OCI-LY7 (cell line): ENCODE results near the gene ATAD3B.
"Not testable (repeated sequence)": the region's sequence is repeated elsewhere in the genome, so short reads cannot be mapped to it uniquely, and the experiment has no call there.

Experiments used
- EZH2phosphoT487 ChIP-seq: fragments of 200-600 bp; sonication (generic); IDR thresholded peaks from 2 replicates; pipeline ENCODE4 v1.6.1; 2018; ENCODE audit warnings: low read depth, borderline replicate concordance, mild to moderate bottlenecking, mixed run types, antibody characterized with exemption, low read length, moderate library complexity, mixed read lengths
- TF ChIP-seq, protein P1 (sequence below): fragments of 200-600 bp; sonication (generic); conservative IDR thresholded peaks from 2 replicates; pipeline ENCODE4 v1.5.1; 2014; ENCODE audit warnings: mild to moderate bottlenecking, antibody characterized with exemption, low read length, moderate library complexity, mixed read lengths

DNA sequence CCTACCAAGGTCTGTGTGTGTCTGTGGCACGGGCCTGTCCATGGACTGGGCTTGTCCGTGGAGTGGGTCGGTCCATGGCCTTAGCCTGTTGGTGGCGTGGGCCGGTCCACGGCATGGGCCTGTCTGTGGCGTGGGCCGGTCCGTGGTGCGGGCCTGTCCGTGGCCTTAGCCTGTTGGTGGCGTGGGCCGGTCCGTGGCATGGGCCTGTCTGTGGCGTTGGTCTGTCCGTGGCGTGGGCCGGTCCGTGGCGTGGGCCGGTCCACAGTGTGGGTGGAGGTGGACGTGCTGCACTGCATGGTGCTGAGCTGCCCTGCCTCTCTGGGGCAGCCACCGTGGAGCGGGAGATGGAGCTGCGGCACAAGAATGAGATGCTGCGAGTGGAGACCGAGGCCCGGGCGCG lies 10.2 kb downstream of the ATAD3B start:
- TF ChIP-seq, protein P1, sequence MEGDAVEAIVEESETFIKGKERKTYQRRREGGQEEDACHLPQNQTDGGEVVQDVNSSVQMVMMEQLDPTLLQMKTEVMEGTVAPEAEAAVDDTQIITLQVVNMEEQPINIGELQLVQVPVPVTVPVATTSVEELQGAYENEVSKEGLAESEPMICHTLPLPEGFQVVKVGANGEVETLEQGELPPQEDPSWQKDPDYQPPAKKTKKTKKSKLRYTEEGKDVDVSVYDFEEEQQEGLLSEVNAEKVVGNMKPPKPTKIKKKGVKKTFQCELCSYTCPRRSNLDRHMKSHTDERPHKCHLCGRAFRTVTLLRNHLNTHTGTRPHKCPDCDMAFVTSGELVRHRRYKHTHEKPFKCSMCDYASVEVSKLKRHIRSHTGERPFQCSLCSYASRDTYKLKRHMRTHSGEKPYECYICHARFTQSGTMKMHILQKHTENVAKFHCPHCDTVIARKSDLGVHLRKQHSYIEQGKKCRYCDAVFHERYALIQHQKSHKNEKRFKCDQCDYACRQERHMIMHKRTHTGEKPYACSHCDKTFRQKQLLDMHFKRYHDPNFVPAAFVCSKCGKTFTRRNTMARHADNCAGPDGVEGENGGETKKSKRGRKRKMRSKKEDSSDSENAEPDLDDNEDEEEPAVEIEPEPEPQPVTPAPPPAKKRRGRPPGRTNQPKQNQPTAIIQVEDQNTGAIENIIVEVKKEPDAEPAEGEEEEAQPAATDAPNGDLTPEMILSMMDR, result not testable (repeated sequence)
- not testable (repeated sequence) for TF ChIP-seq EZH2phosphoT487
